Endothelial cell (in vitro differentiated cells): Measurements from ENCODE around the gene CD8B. TPM values are rescaled to one million over a fixed set of nuclear protein-coding genes. Genes with fewer than 3 reads are reported as not detected.

ENCODE experiments used
- DNase-seq: peaks from one replicate; pipeline ENCODE4 v3.0.0; 2021; ENCODE audit warnings: low spot score
- H3K27ac Mint-ChIP-seq: one replicate; pipeline ENCODE4 v1.8.0; 2021; ENCODE audit warnings: mixed read lengths, inconsistent platforms; ENCODE audit not compliant: unreplicated experiment
- H3K27me3 Mint-ChIP-seq: one replicate; pipeline ENCODE4 v1.8.0; 2021; ENCODE audit warnings: mild to moderate bottlenecking, moderate library complexity, mixed read lengths, inconsistent platforms; ENCODE audit not compliant: unreplicated experiment
- H3K36me3 Mint-ChIP-seq: one replicate; pipeline ENCODE4 v1.8.0; 2021; ENCODE audit warnings: mild to moderate bottlenecking, low read depth, mixed read lengths, inconsistent platforms; ENCODE audit not compliant: unreplicated experiment
- H3K4me1 Mint-ChIP-seq: one replicate; pipeline ENCODE4 v1.8.0; 2021; ENCODE audit warnings: mild to moderate bottlenecking, mixed read lengths, inconsistent platforms; ENCODE audit not compliant: unreplicated experiment
- H3K4me3 Mint-ChIP-seq: one replicate; pipeline ENCODE4 v1.8.0; 2021; ENCODE audit warnings: mild to moderate bottlenecking, mixed read lengths, inconsistent platforms; ENCODE audit not compliant: unreplicated experiment
- H3K9me3 Mint-ChIP-seq: one replicate; pipeline ENCODE4 v1.8.0; 2021; ENCODE audit warnings: mixed read lengths, inconsistent platforms; ENCODE audit not compliant: unreplicated experiment
- CTCF ChIP-seq: fragments of 200-600 bp; sonication (generic); IDR thresholded peaks from one replicate; pipeline ENCODE4 v1.5.0; 2021; ENCODE audit warnings: antibody characterized with exemption; ENCODE audit not compliant: unreplicated experiment
- total RNA-seq: library from RNA; stranded (reverse); fragmentation: NEBNext Ultra II Directional; extraction: Animal tissue kit (Norgen Biotek cat#: 25700); gene quantifications from one replicate; pipeline ENCODE4 v1.2.1, GENCODE V29; 2021; ENCODE audit not compliant: unreplicated experiment

CD8B gene
- total RNA-seq, 1 donor from 2014 or later: not detected

- no peaks in the 10 kb centered on the region for H3K9me3 Mint-ChIP-seq
- TF ChIP-seq CTCF: no peak
- no peak for DNase-seq
- H3K4me1 Mint-ChIP-seq: no peaks in the 10 kb centered on the region
- no peaks in the 10 kb centered on the region for H3K36me3 Mint-ChIP-seq
- no peak overlapping the region for H3K27ac Mint-ChIP-seq
- H3K4me3 Mint-ChIP-seq: no peak overlapping the region
- peaks cover 3% of the 10 kb centered on the region for H3K27me3 Mint-ChIP-seq
Observed at GRCh38 chr2:86818114-86818801, 43.4 kb downstream of the CD8B start.

- no peaks in the 10 kb centered on the region for H3K4me1 Mint-ChIP-seq
- H3K27ac Mint-ChIP-seq: no peak overlapping the region
- no peak overlapping the region for H3K4me3 Mint-ChIP-seq
- no peaks in the 10 kb centered on the region for H3K9me3 Mint-ChIP-seq
- no peak for TF ChIP-seq CTCF
- H3K36me3 Mint-ChIP-seq: no peaks in the 10 kb centered on the region
- H3K27me3 Mint-ChIP-seq: no peaks in the 10 kb centered on the region
- DNase-seq: no peak
Observed at GRCh38 chr2:86815611-86816010, 46.1 kb downstream of the CD8B start.

GRCh38 chr2:86809481-86810121 lies 52.1 kb downstream of the CD8B start:
- TF ChIP-seq CTCF: no peak
- Mint-ChIP-seq H3K4me3 (no peak overlapping the region), H3K4me1 (peaks cover 5% of the 10 kb centered on the region), H3K27me3 (peaks cover 14% of the 10 kb centered on the region), H3K9me3 (no peaks in the 10 kb centered on the region), H3K27ac (no peak overlapping the region), H3K36me3 (no peaks in the 10 kb centered on the region)
- no peak for DNase-seq

GRCh38 chr2:86808315-86809161 lies 53.1 kb downstream of the CD8B start:
- Mint-ChIP-seq H3K4me1 (peaks cover 5% of the 10 kb centered on the region), H3K36me3 (no peaks in the 10 kb centered on the region), H3K27me3 (peaks cover 14% of the 10 kb centered on the region), H3K4me3 (peak overlapping the region; percentile 96), H3K27ac (no peak overlapping the region), H3K9me3 (no peaks in the 10 kb centered on the region)
- peak; percentile 95 for DNase-seq
- TF ChIP-seq CTCF: peak; percentile 90
